DND-41 (cell line): ENCODE results near the gene HOXA3.

ENCODE experiments used
- ATAC-seq: fragments of 200-7000 bp; cut with Tn5 transposase; 3 replicates; pipeline ENCODE4 v1.9.1; 2021; ENCODE audit warnings: low read depth; ENCODE audit not compliant: insufficient read depth
- DNase-seq: peaks from one replicate; pipeline ENCODE4 v3.0.0-alpha.2; 2020
- H2AFZ ChIP-seq: 2 replicates; pipeline ENCODE4 v1.6.0; 2012; ENCODE audit warnings: low read depth, low read length
- H3K27ac ChIP-seq: 2 replicates; pipeline ENCODE4 v1.5.1; 2012; ENCODE audit warnings: low read length, inconsistent platforms
- H3K27me3 ChIP-seq: fragments of 200-600 bp; sonication (generic); 2 replicates; pipeline ENCODE4 v1.6.0; 2012; ENCODE audit warnings: low read length, mild to moderate bottlenecking, inconsistent platforms; ENCODE audit not compliant: insufficient read depth, poor library complexity
- H3K36me3 ChIP-seq: 2 replicates; pipeline ENCODE4 v1.5.1; 2012; ENCODE audit warnings: low read length, inconsistent platforms; ENCODE audit not compliant: insufficient read depth
- H3K4me1 ChIP-seq: 2 replicates; pipeline ENCODE4 v1.5.1; 2012; ENCODE audit warnings: mild to moderate bottlenecking, low read length; ENCODE audit not compliant: insufficient read depth
- H3K4me2 ChIP-seq: 2 replicates; pipeline ENCODE4 v1.6.0; 2012; ENCODE audit warnings: mild to moderate bottlenecking, moderate library complexity, low read length, inconsistent platforms; ENCODE audit not compliant: insufficient read depth
- H3K4me3 ChIP-seq, 2 experiments: fragments of 200-600 bp in 1 of 2; shearing (Covaris generic) in 1 of 2; 2 replicates each; pipeline ENCODE4 v1.5.1; 2012 to 2016; ENCODE audit warnings: inconsistent platforms in 2 of 2, low read length in 2 of 2, mild to moderate bottlenecking in 2 of 2, low read depth in 1 of 2, moderate library complexity in 1 of 2
- H3K79me2 ChIP-seq: 2 replicates; pipeline ENCODE4 v1.6.0; 2012; ENCODE audit warnings: low read length, inconsistent platforms; ENCODE audit not compliant: insufficient read depth
- H3K9ac ChIP-seq: 2 replicates; pipeline ENCODE4 v1.6.0; 2012; ENCODE audit warnings: low read depth, mild to moderate bottlenecking, inconsistent platforms, low read length, moderate library complexity
- H3K9me3 ChIP-seq: 2 replicates; pipeline ENCODE4 v1.5.1; 2012; ENCODE audit warnings: low read length, moderate library complexity, mild to moderate bottlenecking, inconsistent platforms; ENCODE audit not compliant: insufficient read depth, severe bottlenecking
- H4K20me1 ChIP-seq: 2 replicates; pipeline ENCODE4 v1.6.0; 2012; ENCODE audit warnings: low read length; ENCODE audit not compliant: insufficient read depth
- CTCF ChIP-seq: IDR thresholded peaks from 2 replicates; pipeline ENCODE4 v1.5.1; 2012; ENCODE audit warnings: borderline replicate concordance, low read length, moderate library complexity, mild to moderate bottlenecking; ENCODE audit not compliant: poor library complexity, severe bottlenecking; ENCODE audit errors: extremely low read depth
- EZH2 ChIP-seq: IDR thresholded peaks from 3 replicates; pipeline ENCODE4 v1.6.1; 2012; ENCODE audit warnings: borderline replicate concordance, low read depth, mild to moderate bottlenecking, moderate library complexity, low read length, inconsistent platforms; ENCODE audit not compliant: severe bottlenecking

Gene HOXA3

DNA sequence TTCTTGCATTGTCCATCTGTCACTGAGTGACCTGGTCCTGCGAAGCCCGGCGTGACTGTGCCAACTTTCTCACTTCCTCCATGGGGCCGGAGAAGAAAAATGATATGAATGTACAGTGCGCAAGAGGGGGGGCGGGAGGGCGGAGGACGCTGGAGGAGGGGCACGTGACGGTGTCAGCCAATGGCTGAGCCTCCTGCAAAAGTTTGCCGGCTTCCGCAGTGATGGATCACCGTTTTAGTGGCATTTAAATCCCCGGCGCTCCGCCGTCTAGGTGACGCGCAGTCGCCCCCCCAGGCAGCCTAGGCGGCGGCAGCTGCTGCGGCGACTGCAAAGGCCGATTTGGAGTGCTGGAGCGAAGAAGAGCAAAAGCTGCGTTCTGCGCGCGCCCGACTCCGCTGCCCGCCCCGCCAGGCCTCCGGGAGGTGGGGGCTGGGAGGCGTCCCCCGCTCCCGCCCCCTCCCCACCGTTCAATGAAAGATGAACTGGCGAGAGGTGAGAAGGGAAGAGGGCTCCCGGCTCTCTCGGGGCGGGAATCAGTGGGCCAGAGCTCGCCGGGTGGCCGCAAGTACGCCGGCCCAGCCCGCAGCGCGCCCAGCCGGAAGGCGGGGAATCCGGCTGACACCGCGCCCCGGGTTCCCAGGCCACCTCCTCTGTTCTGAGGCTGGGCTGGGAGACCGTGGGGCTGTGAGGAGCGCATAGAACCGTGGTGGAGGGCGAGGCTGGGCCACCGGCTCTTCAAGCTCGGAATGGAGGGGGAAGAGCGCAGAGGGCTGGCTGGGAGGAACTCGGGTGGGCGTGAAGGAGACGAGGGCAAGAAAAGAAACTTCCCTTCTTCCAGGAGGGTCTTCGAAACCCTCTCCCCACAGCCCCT lies 56.3 kb downstream of the HOXA3 start, which contains the start of gene HOXA1:
Gene HOXA1, minus strand, starts transcription at position 104 of the 871 bp plus-strand sequence. Its CDS starts 88 bp downstream, at position 16.
- Histone ChIP-seq H3K27ac (no peak within 1 kb of the TSS), H3K9me3 (no peaks in the 10 kb centered on the region), H3K79me2 (no peaks in the 10 kb centered on the region), H3K27me3 (peaks cover 6% of the 10 kb centered on the region), H2AFZ (no peak within 1 kb of the TSS), H4K20me1 (no peaks in the 10 kb centered on the region), H3K4me3 (no peak within 1 kb of the TSS), H3K9ac (no peak within 1 kb of the TSS), H3K36me3 (no peaks in the 10 kb centered on the region), H3K4me1 (no peaks in the 10 kb centered on the region), H3K4me2 (no peak within 1 kb of the TSS)
- DNase-seq (no peak), ATAC-seq (no peak)
- TF ChIP-seq CTCF (no peak), EZH2 (no peak)

DNA sequence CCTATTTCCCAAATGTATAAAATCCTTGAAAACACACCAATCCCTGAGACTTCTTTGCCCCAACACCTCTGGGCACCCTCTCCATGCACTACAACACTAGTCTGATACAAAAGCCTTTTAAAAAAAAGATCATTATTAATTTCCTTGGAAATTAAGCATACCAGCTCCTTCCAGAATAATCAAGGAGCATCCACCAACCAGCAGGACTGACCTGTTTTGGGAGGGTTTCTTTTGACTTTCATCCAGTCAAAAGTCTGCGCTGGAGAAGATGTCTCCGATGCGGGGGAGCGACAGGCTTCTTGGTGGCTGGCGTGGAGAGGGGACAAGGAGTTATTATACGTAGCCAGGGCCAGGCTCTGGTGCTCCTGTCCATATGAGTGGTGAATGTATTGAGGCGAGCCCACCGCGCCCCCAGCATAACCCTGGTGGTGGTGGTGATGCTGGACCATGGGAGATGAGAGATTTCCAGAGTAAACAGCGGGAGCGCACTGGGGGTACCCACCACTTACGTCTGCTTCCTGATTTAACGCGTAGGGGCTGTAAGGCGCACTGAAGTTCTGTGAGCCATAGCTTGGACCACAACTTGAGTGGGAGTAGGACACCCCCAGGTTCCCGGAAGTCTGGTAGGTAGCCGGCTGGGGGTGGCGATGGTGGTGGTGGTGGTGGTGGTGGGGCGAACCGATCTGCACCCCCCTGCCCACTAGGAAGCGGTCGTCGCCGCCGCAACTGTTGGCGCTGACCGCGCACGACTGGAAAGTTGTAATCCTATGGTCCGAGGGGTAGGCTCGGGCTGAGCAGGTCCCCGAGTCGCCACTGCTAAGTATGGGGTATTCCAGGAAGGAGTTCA lies 57.1 kb downstream of the HOXA3 start:
- peaks cover 9% of the 10 kb centered on the region for H3K27me3 ChIP-seq
- TF ChIP-seq CTCF = no peak
- no peak for TF ChIP-seq EZH2

GRCh38 chr7:27094304-27095049 lies 57.9 kb downstream of the HOXA3 start:
- Histone ChIP-seq H3K9ac (no peak overlapping the region), H3K4me3 (no peak overlapping the region), H3K27me3 (peaks cover 11% of the 10 kb centered on the region), H4K20me1 (no peaks in the 10 kb centered on the region), H2AFZ (no peak overlapping the region), H3K4me2 (no peak overlapping the region), H3K79me2 (no peaks in the 10 kb centered on the region), H3K27ac (no peak overlapping the region), H3K36me3 (no peaks in the 10 kb centered on the region), H3K4me1 (no peaks in the 10 kb centered on the region), H3K9me3 (no peaks in the 10 kb centered on the region)
- no peak for DNase-seq
- ATAC-seq = no peak
- TF ChIP-seq EZH2 (no peak), CTCF (no peak)

More for the DNA sequence above, 57.1 kb downstream of the HOXA3 start:
- no peak overlapping the region for H3K27ac ChIP-seq
- H3K4me1 ChIP-seq = no peaks in the 10 kb centered on the region
- no peaks in the 10 kb centered on the region for H3K9me3 ChIP-seq
- H3K36me3 ChIP-seq = no peaks in the 10 kb centered on the region
- H3K79me2 ChIP-seq = no peaks in the 10 kb centered on the region
- H3K4me2 ChIP-seq = no peak overlapping the region
- no peak overlapping the region for H3K9ac ChIP-seq
- H2AFZ ChIP-seq = no peak overlapping the region
- no peak for ATAC-seq
- H3K4me3 ChIP-seq = no peak overlapping the region
- no peak for DNase-seq
- no peaks in the 10 kb centered on the region for H4K20me1 ChIP-seq
